Activated CD4-positive, alpha-beta T cell treated with anti-CD3 and anti-CD28 coated beads, Interleukin-2, amount 50 U/mL, for 4 hours (primary cell): ENCODE results near the gene ETFA.

Source experiments
- DNase-seq, 2 experiments: peaks; one replicate each; pipeline ENCODE4 v3.0.0-alpha.2; 2020

ETFA gene

GRCh38 chr15:76340198-76340802 is 29.0 kb upstream of the ETFA start:
- no peak for DNase-seq

- no peak for DNase-seq
Measured at GRCh38 chr15:76339305-76340197, 28.3 kb upstream of the ETFA start.

DNA sequence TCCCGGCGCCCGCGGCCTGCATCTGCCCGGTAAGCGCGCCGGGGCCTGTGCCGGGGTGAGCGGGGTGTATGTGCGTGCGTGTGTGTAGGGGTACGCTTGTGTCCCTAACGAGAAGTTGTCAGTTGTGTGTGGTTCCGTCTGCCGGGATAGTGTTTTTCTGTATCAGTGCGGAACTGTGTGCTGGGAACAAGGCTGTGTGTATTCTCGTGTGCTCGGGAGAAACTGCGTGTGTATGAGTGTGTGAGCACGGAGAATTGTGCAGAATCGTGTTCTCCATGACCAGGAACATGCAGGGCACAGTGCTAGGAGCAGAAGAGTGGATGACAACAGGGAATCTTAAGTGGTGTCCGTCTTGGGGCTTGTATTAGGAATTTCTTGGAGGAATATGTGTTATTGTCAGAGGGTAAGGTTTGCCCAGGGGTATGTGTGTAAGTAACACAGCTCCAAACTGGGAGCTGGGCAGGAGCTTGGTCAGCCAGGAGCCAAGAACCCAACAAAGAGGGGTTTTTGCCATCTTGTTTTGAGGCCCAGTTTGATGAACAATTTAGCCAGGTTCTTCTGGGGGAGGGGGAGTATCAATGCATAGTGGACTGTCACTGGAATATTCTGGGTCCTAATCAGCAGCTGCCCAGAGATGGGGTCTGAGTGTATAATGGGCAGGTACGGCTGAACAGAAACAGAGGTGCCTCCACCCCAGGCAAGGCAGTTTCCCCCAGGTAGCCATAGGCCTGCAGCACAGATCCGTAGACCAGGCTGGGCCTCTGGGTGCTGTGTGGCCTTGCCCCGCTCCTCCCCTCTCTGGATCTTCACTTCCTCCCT is 27.4 kb upstream of the ETFA start:
- no peak for DNase-seq

GRCh38 chr15:76337696-76338485 is 26.6 kb upstream of the ETFA start:
- DNase-seq, result no peak

GRCh38 chr15:76337059-76337695 is 25.9 kb upstream of the ETFA start:
- no peak for DNase-seq

- DNase-seq, result peak; percentile 43 to 58
Measured at GRCh38 chr15:76336254-76337058, 25.2 kb upstream of the ETFA start, which contains the start of gene ISL2. TSS of gene ISL2 (plus strand) at chr15:76336773. CDS start at chr15:76336884, 111 bp downstream.

DNA sequence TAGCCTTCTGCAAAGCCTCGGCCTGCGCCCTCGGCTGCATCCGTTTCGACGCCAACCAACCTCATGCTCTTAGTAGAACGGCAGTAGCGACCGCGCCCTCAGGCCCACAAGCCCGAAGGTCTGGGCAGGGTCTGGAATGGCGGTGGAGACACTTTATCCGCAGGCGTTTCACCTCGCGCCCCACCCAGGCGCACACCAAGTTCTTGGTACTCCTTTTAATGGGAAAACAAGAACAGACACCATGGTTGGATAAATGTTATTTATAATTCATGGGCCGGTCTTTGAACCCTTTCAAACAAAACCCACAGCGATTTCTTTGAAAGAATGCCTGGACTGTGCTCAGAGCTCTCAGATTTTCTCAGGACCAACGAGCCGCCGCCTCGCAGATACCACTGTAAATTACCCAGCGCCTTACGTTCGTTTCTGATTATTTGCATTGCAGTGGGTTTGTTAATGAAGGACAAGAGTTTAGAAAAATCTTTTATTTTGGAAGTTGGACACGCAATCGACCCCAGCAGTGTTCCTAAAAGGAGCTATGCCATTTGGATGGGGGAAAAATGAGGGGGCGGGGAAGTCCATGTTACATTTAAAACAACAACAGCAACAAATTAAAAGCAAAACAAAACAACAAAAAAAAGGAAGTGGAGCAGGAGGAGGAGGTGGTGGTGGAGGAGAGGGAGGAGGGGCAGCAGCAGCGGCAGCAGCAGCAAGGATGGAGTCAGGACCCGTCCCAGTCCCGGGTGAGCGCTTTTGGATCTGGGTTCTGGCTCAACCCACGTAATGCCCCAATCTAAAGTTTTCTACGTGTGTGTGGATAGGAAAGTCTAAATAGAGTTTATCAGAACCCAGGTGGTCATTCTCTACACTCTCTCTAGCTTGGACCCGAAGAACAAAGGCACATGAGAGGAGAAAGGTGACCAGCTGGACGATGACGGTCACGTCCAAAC is 24.3 kb upstream of the ETFA start:
- no peak for DNase-seq

DNA sequence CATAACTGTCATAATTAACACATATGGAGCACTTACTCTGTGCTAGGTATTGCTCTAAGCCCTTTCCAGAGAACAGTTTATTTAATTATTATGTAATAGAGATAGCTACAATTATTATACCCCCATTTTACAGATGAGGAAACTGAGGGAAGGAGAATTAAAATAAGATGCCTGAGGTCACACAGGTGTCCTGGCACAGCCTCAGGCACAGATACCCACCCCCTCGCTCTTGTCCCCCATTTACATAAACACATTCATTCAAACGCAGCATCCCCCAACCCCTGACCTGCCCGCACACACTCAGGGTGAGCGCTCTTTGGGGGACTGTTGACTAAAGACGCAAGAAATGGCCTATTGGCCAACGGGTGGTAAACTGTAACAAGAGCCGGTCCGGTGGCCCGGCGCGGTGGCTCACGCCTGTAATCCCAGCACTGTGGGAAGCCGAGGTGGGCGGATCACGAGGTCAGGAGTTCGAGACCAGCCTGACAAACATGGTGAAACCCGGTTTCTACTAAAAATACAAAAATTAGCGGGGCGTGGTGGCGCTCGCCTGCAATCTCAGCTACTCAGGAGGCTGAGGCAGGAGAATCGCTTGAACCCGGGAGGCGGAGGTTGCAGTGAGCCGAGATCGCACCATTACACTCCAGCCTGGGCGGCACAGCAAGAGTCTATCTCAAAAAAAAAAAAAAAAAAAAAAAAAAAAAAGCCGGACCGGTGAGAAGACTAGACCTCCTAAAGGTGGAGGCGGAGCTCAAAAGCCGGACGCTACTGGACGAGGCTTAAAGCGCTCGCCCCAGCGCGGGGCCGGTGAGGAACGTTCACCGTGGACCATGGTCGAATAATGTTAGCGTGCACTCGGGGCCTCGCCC is 23.4 kb upstream of the ETFA start:
- DNase-seq, result no peak

- no peak for DNase-seq
Measured at GRCh38 chr15:76333720-76334437, 22.6 kb upstream of the ETFA start.

- DNase-seq, result no peak
Measured at GRCh38 chr15:76333309-76333708, 22.0 kb upstream of the ETFA start.

DNA sequence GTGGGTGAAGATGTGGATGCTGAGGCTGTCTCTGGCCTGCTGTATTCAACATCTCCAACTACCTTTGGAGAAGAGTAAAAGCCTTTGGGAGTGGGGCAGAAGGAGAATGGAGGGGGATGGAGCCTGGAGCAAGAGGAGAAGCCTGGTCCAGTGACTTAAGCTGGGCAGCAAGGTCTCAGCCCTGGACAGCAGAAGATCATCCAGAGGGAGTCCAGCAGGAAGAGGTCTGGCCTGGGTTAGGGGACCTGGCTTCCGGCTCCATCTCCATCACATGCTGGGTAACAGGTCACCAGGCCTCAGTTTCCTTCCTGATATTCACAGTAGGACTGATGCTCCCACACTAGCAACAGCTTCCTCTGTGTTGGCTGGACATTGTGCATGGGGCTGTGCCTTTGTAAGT is 21.5 kb upstream of the ETFA start:
- no peak for DNase-seq

DNA sequence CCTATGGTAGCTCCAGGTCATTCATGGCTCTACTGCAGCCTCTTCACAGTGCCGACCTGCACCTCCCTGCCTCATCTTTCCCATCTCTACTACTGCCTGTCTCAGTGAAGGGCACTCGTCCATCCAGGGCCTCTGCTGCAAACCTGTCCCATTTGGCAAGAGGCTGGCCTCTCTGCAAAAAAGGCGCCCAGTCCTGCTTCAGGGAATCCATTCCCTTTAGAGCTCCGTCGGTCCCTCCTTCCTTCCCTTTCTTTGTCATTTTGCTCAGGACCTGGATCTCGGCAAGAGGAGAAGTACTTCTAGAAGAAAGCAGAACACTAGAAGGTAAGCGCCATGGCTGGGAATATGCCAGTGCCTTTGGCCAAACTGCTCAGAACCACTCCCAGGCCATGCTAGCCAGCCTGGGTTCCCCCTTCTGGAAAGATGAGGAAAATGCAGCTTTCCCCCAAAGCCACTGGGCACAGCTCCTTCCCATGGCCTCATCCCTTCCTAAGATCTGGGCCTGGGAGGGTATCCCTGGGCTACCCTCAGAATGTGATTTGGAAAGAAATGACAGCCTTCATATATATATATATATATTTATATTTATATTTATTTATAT is 18.9 kb upstream of the ETFA start:
- no peak for DNase-seq

- no peak for DNase-seq
Measured at GRCh38 chr15:76328958-76329357, 17.7 kb upstream of the ETFA start.

DNA sequence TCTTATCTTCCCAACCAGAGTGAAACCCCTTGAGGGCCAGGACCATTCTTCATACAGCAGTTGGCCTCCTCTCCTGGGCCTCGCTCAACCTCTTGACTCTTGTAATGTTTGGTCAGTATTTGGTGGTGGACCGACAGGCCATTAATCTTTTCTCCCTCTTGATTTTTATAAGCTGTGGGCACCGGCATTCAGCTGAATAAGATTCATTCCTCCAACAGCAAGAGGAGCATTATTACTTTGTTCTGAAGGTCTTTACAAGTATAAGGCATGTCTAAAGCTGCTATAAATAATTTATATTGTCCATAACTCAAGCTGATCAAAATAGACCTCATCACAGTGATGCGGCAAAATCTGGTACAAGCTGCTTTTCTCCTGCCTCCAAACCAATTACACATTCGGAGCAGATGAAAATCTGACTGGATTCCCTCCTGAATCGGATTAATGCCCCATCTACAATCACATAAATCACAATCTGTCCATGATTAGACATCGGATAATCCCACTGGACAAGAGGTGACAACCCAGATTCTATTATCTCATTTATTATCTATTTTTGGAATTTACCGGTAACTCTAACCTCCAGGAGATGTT is 16.9 kb upstream of the ETFA start:
- DNase-seq, result no peak

DNA sequence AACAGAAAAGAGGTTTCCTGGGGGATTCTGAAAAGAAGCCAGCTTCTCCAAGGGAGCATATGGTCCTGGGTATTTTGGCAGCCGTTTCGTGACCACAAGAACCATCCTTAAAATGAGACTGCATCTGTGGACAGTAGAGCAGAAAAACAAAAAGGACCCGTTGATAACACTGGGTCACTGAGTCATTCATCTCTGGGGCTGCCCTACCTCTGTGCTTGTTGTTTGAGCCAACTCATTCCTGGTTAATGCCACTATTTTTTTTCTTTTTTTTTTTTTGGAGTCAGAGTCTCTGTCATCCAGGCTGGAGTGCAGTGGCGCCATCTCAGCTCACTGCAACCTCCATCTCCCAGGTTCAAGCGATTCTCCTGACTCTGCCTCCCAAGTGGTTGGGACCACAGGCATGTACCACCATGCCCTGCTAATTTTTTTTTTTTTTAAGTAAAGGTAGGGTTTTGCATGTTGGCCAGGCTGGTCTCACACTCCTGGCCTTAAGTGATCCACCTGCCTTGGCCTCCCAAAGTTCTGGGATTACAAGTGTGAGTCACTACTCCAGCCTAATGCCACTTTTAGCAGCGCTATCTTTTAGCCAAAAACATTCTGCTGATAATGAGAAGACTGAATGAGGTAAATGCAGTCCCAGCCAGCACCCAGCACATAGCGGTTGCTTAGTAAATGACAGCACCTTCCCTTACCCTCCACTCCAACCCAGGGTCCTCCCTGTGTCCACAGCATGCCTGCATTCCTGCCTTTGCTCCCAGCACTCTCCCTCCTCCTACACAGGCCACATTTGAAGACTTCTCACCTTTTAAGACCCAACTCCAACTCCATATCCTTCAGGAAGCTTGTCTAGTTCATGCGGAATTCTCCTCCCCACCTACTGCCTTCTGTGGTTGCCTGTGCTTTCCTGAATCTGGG is 16.2 kb upstream of the ETFA start:
- no peak for DNase-seq

DNA sequence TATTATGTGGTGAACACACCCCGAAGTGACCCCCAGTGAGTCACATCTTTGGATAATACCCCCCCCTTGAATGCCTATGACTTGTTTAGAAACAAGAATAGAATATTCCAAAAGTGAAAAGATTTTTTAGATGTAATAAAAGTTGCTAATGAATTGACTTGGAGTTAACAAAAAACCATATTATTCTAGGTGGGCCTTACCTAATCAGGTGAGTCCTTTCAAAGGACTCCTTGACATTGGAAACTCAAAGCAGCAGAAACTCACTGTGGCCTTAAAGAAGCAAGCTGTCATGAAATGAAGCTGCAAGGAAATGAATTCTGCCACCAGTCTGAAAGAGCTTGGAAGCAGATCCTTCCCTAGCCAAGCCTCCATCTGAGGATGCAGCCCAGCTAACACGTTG is 14.4 kb upstream of the ETFA start:
- no peak for DNase-seq
